ENCODE measurements around the gene ZMAT5. TPM values are rescaled to one million over a fixed set of nuclear protein-coding genes. Genes with fewer than 3 reads are reported as not detected.

ZMAT5 gene
- total RNA-seq, 2 experiments from 2014 or later, result 17.1 to 17.5 TPM

DNA sequence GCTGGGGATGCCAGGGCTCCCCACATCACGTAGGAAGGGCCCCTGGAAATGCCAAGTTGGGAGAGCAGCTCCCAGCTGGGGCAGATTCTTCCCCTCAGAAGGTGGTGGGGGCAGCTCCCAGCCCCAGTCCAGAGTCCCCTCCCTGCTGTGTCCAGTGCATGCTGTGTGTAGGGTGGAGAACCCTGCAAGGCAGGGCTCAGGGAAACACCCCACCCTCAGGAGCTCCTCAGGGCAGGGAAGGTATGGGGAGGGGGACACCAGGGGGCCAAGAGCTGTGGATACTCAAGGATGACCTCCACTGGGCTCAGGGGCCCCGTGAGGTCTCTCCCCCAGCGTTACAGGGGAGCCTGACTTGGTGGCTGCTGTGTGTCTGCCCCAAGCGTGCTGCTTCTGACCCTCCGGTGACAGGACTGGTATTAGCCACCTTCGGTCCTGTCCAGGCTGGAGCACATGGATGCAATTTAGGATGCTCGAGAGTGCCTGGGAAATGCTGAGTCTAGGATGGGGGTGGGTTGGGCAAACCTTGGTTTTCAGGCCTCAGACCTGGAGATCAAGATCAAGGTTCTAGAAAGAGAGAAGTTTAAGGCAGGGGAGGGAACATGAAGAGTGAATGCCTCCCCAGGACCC lies 63.1 kb downstream of the ZMAT5 start:
- H3K27ac Mint-ChIP-seq, result no peak overlapping the region
- DNase-seq, result no peak
- no peak overlapping the region for H3K4me3 Mint-ChIP-seq
- H3K9me3 Mint-ChIP-seq, result no peaks in the 10 kb centered on the region
- peaks cover 7% of the 10 kb centered on the region for H3K4me1 Mint-ChIP-seq
- H3K36me3 Mint-ChIP-seq, result no peaks in the 10 kb centered on the region
- H3K27me3 Mint-ChIP-seq, result peaks cover 17% of the 10 kb centered on the region

DNA sequence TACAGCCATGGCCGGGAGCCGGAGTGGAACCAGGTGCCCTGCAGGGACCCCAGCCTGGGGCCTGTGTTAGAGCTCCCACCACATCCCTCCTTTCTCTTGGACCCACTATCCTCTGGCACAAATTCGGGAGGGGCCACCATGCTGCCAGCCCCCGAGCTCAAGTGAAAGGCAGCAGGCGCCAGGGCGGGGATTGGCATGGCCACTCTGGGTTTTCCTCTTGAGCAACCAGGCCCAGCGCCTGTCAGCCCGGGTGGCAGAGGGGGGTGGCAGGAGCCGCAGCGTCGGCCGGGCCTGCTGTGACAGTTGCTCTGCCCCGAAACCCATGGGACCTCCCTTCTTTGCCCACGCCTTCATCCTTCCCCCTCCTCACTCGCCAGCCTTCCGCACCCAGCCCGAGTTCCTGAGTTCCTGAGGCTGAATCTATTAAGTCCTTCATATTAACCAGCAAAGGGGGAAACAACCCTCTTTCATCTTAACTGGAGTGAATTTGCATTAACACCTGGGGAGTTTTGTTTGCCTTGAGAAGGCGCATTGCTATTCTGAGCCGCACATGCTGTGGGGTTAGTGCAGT lies 63.8 kb downstream of the ZMAT5 start:
- Mint-ChIP-seq H3K36me3 (no peaks in the 10 kb centered on the region), H3K9me3 (no peaks in the 10 kb centered on the region), H3K4me3 (no peak overlapping the region), H3K4me1 (peaks cover 7% of the 10 kb centered on the region), H3K27me3 (peaks cover 17% of the 10 kb centered on the region), H3K27ac (no peak overlapping the region)
- DNase-seq, result no peak

DNA sequence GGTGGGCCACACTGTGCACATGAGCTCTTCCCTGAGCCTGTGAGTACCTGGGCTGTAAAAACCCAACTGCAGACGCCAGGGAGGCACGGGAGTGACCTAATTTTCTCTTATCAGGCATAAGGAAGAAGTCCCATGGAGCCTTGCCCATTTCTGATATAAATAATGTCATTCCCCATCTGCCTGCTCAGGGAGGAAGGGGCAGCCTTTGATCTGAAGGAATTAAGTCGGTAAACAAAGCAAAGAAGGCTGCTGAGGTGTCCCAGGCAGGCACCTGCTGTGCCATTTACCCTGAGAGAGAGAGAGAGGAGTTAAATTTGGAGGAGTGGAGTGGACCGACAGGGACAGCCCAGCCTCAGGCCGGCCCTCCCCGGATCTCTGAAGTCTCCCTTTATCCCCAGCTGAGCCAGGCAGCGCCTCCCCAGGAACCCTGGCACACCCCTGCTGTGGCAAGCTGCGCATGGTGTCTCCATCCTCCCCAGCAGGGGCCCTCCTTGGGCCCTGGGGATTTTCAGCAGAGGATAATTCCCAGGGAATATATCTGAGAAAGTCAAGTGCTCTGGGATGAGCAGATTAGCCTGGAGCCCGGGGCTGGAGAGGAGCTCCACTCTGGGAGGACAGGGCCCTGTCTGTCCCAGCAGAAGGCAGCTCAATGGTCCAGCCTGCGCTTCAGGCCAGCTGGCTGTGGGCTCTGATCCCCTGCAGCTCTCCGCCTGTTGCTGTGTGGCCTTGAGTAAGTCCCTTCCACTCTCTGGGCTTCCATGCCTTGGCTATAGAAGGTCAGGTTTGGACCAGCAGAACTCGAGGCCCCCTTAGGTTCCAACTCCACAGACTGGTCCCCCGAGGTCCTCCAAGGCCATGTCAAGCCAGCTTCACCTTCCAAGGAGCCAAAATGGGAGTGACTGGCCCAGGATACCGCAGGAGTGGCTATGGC lies 64.5 kb downstream of the ZMAT5 start:
- H3K9me3 Mint-ChIP-seq, result no peaks in the 10 kb centered on the region

DNA sequence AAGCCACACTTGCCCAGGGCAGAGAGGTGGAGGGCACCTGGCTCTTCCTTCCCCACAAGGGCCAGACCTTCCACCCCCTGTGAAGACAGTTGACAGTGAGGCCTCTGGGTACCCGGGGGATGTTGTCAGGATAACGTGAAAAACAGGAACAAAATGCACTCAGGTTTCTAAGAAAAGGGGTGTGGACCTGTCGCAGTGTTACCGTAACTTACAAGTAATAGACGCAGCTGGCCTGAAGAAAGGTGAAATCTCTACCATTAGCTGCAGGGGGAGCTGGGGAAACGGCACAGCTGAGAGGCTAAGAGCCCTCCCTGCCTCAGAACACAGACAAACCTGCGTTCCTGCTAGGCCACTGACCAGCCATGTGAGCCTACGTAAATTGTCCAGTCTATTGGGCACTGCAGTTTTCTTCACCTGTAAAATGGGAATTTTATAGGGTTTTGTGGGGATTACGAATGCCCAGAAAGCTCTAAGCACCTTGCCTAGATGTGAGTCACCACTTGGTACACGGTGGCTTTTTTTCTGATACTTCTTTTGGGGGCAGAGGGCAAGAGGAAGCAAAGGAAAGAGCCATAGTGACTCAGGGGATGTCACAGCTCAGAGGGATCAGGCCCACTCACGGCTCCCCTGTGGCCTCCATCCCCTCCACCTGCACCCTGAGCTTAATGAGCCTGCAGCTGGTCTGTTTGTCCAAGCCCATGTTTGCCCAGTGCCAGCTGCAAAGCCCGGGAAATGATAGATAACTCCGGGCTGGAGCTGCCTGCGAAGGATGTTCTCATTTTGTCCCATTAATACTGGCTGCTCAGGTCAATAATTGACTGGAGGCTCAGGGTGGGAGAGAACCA lies 65.4 kb downstream of the ZMAT5 start:
- Mint-ChIP-seq H3K9me3 (no peaks in the 10 kb centered on the region), H3K36me3 (no peaks in the 10 kb centered on the region), H3K4me3 (no peak overlapping the region), H3K27me3 (peaks cover 17% of the 10 kb centered on the region), H3K4me1 (peaks cover 7% of the 10 kb centered on the region), H3K27ac (no peak overlapping the region)
- no peak for DNase-seq

More for the DNA sequence above, 64.5 kb downstream of the ZMAT5 start:
- DNase-seq, result no peak
- Mint-ChIP-seq H3K4me3 (no peak overlapping the region), H3K27ac (no peak overlapping the region), H3K27me3 (peaks cover 17% of the 10 kb centered on the region), H3K36me3 (no peaks in the 10 kb centered on the region), H3K4me1 (peaks cover 7% of the 10 kb centered on the region)

DNA sequence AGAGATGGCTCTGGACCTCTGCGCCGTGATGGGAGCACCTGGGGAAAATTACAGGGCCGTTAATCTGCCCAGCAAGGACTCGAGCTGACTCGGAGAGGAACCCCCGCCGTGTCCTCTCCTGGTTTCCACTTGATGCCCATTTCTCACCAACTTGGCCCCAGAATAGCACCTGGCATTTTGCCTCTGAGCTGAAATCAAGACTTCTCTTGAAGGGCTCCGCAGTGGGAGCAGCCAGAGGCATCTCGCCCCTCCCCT lies 66.0 kb downstream of the ZMAT5 start:
- peaks cover 7% of the 10 kb centered on the region for H3K4me1 Mint-ChIP-seq
- no peak overlapping the region for H3K27ac Mint-ChIP-seq
- no peaks in the 10 kb centered on the region for H3K9me3 Mint-ChIP-seq
- H3K27me3 Mint-ChIP-seq, result peaks cover 17% of the 10 kb centered on the region
- no peak overlapping the region for H3K4me3 Mint-ChIP-seq
- DNase-seq, result no peak
- no peaks in the 10 kb centered on the region for H3K36me3 Mint-ChIP-seq

DNA sequence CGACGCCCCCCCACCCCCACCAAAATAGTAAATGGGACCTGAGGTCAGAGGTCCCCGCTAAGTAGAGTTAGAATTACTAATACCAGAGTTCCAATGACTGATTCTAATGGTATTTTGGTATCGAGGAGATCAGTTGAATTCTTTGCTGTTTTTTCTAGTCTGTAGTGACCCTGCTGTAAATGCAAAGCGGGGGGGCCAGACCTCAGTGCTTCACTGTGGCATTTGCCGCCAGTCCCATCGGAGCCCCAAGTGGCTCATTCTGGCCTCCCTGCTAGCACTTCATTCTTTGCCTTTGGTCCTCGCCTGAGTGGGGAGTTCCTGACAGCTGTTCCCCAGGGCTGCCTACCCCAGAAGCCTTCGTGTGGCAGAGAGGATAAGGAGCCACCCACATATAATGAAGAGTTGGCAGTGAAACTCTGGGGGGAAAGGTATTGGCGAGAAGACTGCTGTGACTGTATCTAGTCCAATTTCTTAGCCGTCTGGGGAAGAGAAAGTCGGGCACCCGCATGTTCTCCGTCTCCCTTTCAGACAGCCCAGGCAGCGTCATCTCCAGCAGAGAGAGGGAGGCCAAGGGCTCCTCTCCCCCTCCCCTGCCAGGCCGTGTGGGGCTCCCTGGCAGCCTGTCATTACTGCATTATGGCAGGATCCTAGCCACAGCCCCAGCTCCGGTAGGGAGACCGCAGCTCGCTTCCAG lies 66.5 kb downstream of the ZMAT5 start:
- Mint-ChIP-seq H3K36me3 (no peaks in the 10 kb centered on the region), H3K9me3 (no peaks in the 10 kb centered on the region), H3K4me1 (peaks cover 7% of the 10 kb centered on the region), H3K27ac (no peak overlapping the region), H3K4me3 (no peak overlapping the region), H3K27me3 (peaks cover 17% of the 10 kb centered on the region)
- DNase-seq, result no peak

- H3K4me1 Mint-ChIP-seq, result peaks cover 5% of the 10 kb centered on the region
- no peak overlapping the region for H3K4me3 Mint-ChIP-seq
- no peaks in the 10 kb centered on the region for H3K36me3 Mint-ChIP-seq
- no peak for DNase-seq
- H3K27me3 Mint-ChIP-seq, result peaks cover 7% of the 10 kb centered on the region
- H3K27ac Mint-ChIP-seq, result no peak overlapping the region
- H3K9me3 Mint-ChIP-seq, result no peaks in the 10 kb centered on the region
These were observed 68.8 kb downstream of the ZMAT5 start for GRCh38 chr22:29697853-29698598.

GRCh38 chr22:29695129-29695926 lies 71.5 kb downstream of the ZMAT5 start:
- Mint-ChIP-seq H3K36me3 (no peaks in the 10 kb centered on the region), H3K4me3 (no peak overlapping the region), H3K4me1 (no peaks in the 10 kb centered on the region), H3K9me3 (no peaks in the 10 kb centered on the region), H3K27me3 (no peaks in the 10 kb centered on the region), H3K27ac (no peak overlapping the region)
- no peak for DNase-seq

GRCh38 chr22:29693671-29694070 lies 73.1 kb downstream of the ZMAT5 start:
- Mint-ChIP-seq H3K27me3 (no peaks in the 10 kb centered on the region), H3K36me3 (no peaks in the 10 kb centered on the region), H3K4me3 (no peak overlapping the region), H3K4me1 (no peaks in the 10 kb centered on the region), H3K9me3 (no peaks in the 10 kb centered on the region), H3K27ac (no peak overlapping the region)
- DNase-seq, result no peak

GRCh38 chr22:29693161-29693560 lies 73.6 kb downstream of the ZMAT5 start:
- no peak overlapping the region for H3K27ac Mint-ChIP-seq
- no peaks in the 10 kb centered on the region for H3K4me1 Mint-ChIP-seq
- H3K9me3 Mint-ChIP-seq, result no peaks in the 10 kb centered on the region
- H3K27me3 Mint-ChIP-seq, result no peaks in the 10 kb centered on the region
- no peak for DNase-seq
- peaks cover 2% of the 10 kb centered on the region for H3K36me3 Mint-ChIP-seq
- H3K4me3 Mint-ChIP-seq, result no peak overlapping the region

- Mint-ChIP-seq H3K27ac (no peak overlapping the region), H3K27me3 (no peaks in the 10 kb centered on the region), H3K36me3 (peaks cover 4% of the 10 kb centered on the region)
These were observed 74.5 kb downstream of the ZMAT5 start for GRCh38 chr22:29692327-29692640.

DNA sequence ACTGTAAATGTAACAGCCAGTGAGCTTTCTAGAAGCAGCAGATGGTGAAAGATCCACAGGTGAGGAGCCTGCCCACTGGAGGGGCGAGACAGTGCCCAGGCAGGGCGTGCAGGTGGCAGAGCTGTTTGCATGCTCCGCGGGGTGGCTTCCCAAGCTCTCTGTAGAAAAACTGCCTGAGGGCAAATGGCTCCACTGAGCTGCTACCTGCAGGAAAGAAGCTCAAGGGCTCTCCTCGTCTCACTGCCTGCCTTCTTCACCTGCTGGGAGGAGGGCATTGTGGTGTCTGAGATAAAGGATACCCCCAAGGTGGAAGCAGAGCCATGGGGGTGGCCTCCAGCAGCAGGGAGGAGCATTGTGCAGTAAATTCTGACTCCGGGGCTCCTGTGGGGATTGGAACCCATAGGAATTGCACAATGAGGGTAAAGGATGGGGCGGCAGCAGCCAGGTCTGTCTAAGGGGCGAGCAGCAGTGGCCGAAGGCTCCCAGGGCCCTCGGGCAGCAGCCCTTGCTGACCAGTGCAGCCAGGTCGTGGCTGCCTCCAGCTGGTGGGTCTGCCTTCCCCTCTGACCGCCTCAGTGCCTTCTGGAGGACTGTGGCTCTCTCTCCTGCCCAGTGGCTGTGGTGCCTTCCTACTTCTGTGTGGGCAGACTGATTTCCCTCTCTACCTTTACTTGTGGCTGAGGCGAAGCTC lies 75.0 kb downstream of the ZMAT5 start:
- no peak overlapping the region for H3K4me3 Mint-ChIP-seq
- no peaks in the 10 kb centered on the region for H3K4me1 Mint-ChIP-seq
- DNase-seq, result no peak
- peaks cover 4% of the 10 kb centered on the region for H3K36me3 Mint-ChIP-seq
- no peaks in the 10 kb centered on the region for H3K9me3 Mint-ChIP-seq
- H3K27me3 Mint-ChIP-seq, result no peaks in the 10 kb centered on the region
- H3K27ac Mint-ChIP-seq, result no peak overlapping the region

More at GRCh38 chr22:29692327-29692640, 74.5 kb downstream of the ZMAT5 start:
- no peak for DNase-seq
- H3K9me3 Mint-ChIP-seq, result no peaks in the 10 kb centered on the region
- no peaks in the 10 kb centered on the region for H3K4me1 Mint-ChIP-seq
- H3K4me3 Mint-ChIP-seq, result no peak overlapping the region

GRCh38 chr22:29690476-29690875 lies 76.3 kb downstream of the ZMAT5 start:
- H3K4me1 Mint-ChIP-seq, result no peaks in the 10 kb centered on the region
- H3K9me3 Mint-ChIP-seq, result no peaks in the 10 kb centered on the region
- no peak for DNase-seq
- H3K4me3 Mint-ChIP-seq, result no peak overlapping the region
- no peaks in the 10 kb centered on the region for H3K27me3 Mint-ChIP-seq
- peaks cover 4% of the 10 kb centered on the region for H3K36me3 Mint-ChIP-seq
- no peak overlapping the region for H3K27ac Mint-ChIP-seq

Measured in activated naive CD8-positive, alpha-beta T cell treated with anti-CD3 and anti-CD28 coated beads for 36 hours (primary cell).